ENCODE data around the gene TSPAN31. TPM values are rescaled to one million over a fixed set of nuclear protein-coding genes. Genes with fewer than 3 reads are reported as not detected.

The TSPAN31 gene
- polyA plus RNA-seq, 2 of the 4 experiments (the other 2 are of a cell fraction) = 20.6 to 51.9 TPM

DNA sequence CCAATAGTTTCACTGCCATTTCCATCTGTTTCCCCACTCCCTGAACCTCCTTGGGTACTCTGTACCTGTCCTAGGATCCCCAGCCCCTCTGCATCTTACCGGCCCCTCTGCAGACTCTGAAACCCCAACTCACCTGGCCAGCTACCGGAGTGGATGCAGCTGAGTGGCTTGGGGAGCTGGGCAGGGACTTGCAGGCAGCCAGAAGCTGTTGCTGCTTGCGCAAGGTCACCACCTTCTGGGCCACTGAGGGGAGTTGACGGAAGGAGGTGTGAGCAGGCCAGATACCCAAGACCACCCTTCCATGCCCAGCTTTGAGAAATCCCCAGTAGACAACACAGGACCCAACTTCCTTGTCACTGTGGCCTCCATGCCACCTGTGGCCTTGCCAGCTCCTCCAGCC is 12.6 kb upstream of the TSPAN31 start:
- 85% methylated on average over 4 of the region's 4 CpGs for WGBS (ENCODE audit: missing lambda C conversion rate)
- POLR2A ChIA-PET = interaction anchor here (0.6 kb wide), 1 partner anchor 231 kb away, joined by 3 read pairs; no protein-coding TSS in a partner anchor
- Histone ChIP-seq H3K27ac (no peak overlapping the region), H3K9me3 (no peaks in the 10 kb centered on the region), H3K4me2 (no peak overlapping the region), H3K4me3 (no peak overlapping the region), H3K4me1 (peaks cover 12% of the 10 kb centered on the region)
- FAIRE-seq = no peak
- TF ChIP-seq, protein P1, sequence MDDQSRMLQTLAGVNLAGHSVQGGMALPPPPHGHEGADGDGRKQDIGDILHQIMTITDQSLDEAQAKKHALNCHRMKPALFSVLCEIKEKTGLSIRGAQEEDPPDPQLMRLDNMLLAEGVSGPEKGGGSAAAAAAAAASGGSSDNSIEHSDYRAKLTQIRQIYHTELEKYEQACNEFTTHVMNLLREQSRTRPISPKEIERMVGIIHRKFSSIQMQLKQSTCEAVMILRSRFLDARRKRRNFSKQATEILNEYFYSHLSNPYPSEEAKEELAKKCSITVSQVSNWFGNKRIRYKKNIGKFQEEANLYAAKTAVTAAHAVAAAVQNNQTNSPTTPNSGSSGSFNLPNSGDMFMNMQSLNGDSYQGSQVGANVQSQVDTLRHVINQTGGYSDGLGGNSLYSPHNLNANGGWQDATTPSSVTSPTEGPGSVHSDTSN (IDR thresholded peaks at IDR 0.05) = no peak
- TF ChIP-seq BHLHE40 (IDR thresholded peaks at IDR 0.05; ENCODE audit: low read depth, low read length) (no peak), POLR2A (IDR thresholded peaks at IDR 0.05; ENCODE audit: low read length) (no peak), MAZ (IDR thresholded peaks at IDR 0.05; ENCODE audit: borderline replicate concordance, low read depth, low read length) (no peak), POLR2AphosphoS2 (conservative IDR thresholded peaks at IDR 0.05; ENCODE audit: low read length) (no peak), HOXB13 (CRISPR knock-in tag; IDR thresholded peaks at IDR 0.05; ENCODE audit: low read depth) (no peak), CHD2 (IDR thresholded peaks at IDR 0.05; ENCODE audit: low read length, partially characterized antibody) (no peak), CHD4 (IDR thresholded peaks at IDR 0.05; ENCODE audit: borderline replicate concordance) (no peak), ZFP36 (IDR thresholded peaks at IDR 0.05; ENCODE audit: borderline replicate concordance, partially characterized antibody) (no peak), RAD21 (conservative IDR thresholded peaks at IDR 0.05 in 1 of 2, IDR thresholded peaks at IDR 0.05 in 1 of 2) (no peak), TP53 (CRISPR knock-in tag; IDR thresholded peaks at IDR 0.05) (no peak), CEBPB (IDR thresholded peaks at IDR 0.05) (no peak), RCOR1 (IDR thresholded peaks at IDR 0.05; ENCODE audit: low read depth, low read length) (no peak), KDM5A (IDR thresholded peaks at IDR 0.05) (no peak), EHF (CRISPR knock-in tag; IDR thresholded peaks at IDR 0.05) (no peak)
- TF ChIP-seq, protein P2, sequence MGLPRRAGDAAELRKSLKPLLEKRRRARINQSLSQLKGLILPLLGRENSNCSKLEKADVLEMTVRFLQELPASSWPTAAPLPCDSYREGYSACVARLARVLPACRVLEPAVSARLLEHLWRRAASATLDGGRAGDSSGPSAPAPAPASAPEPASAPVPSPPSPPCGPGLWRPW (IDR thresholded peaks at IDR 0.05) = no peak
- TF ChIP-seq, protein P3, sequence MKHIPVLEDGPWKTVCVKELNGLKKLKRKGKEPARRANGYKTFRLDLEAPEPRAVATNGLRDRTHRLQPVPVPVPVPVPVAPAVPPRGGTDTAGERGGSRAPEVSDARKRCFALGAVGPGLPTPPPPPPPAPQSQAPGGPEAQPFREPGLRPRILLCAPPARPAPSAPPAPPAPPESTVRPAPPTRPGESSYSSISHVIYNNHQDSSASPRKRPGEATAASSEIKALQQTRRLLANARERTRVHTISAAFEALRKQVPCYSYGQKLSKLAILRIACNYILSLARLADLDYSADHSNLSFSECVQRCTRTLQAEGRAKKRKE (CRISPR knock-in tag; IDR thresholded peaks at IDR 0.05; ENCODE audit: low read depth) = no peak
- TF ChIP-seq, protein P4, sequence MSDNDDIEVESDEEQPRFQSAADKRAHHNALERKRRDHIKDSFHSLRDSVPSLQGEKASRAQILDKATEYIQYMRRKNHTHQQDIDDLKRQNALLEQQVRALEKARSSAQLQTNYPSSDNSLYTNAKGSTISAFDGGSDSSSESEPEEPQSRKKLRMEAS (IDR thresholded peaks at IDR 0.05) = no peak
- DNase-seq (ENCODE audit: low read depth in 1 of 2, low spot score in 1 of 2) = no peak
- CTCF ChIA-PET = interaction anchor here (1.1 to 10.7 kb wide), 5 partner anchors 9 to 149 kb away, joined by 3 to 242 read pairs (median 6); partner anchors contain the start of gene OS9
- ATAC-seq = no peak

DNA sequence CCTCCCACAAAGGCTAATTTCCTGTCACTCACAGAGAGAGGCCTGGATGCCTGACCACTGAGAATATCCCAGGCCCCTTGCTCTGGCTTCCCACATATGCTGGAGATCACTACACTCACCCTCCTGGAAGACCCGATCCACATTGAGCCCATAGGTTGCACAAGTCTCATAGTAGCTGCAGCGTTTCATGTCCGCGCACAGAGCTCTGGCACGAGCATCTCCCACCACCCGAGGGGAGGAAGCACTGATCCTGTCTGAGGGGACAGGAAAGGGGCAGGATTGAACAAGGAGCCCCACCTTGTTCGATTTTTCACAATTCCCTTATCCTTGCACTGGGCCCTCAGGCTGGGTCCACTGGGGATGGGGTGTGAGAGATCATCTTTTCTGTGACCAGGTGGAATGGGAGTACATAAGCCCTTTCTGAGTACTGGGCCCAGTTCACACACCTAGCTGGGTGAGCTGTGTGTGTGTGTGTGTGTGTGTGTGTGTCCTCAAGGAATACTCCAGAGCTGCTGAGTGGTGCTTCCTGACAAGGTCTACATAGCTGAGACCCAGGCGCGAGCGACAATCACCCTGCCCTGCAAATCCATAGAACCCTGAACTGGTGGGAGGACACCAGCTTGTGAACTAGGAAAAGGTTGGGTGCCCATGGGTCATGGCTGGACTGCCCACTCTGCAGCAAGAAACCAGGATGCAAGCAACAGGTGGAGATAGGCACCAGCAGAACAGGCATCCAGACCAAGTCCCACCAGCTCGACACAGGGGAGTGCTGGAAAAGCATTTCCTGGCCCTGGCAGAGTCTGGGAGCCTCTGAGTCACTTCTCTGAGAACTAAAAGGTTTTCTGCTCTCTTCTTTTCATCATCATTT is 11.9 kb upstream of the TSPAN31 start:
- Histone ChIP-seq H3K27ac (no peak overlapping the region), H3K4me1 (peaks cover 16% of the 10 kb centered on the region), H3K4me3 (no peak overlapping the region), H3K9me3 (no peaks in the 10 kb centered on the region), H3K4me2 (no peak overlapping the region)
- WGBS (ENCODE audit: missing lambda C conversion rate) = 76% methylated on average over 8 of the region's 11 CpGs
- ATAC-seq (no peak), FAIRE-seq (no peak), DNase-seq (ENCODE audit: low read depth in 1 of 2, low spot score in 1 of 2) (no peak)
- POLR2A ChIA-PET = interaction anchor here (0.5 kb wide), 1 partner anchor 172 kb away, joined by 4 read pairs; no protein-coding TSS in a partner anchor
- CTCF ChIA-PET = interaction anchor here (1.1 to 10.7 kb wide), 7 partner anchors 8 to 180 kb away, joined by 3 to 242 read pairs (median 4); partner anchors contain the start of gene OS9
- TF ChIP-seq EHF (CRISPR knock-in tag; IDR thresholded peaks at IDR 0.05) = no peak
- no peak for TF ChIP-seq HOXB5 (CRISPR knock-in tag; IDR thresholded peaks at IDR 0.05)
- no peak for TF ChIP-seq JUNB (IDR thresholded peaks at IDR 0.05)
- no peak for TF ChIP-seq ESRRA (IDR thresholded peaks at IDR 0.05; ENCODE audit: borderline replicate concordance, low read length)
- TF ChIP-seq ZC3H11A (IDR thresholded peaks at IDR 0.05) = no peak
- no peak for TF ChIP-seq ZFP36 (IDR thresholded peaks at IDR 0.05; ENCODE audit: borderline replicate concordance, partially characterized antibody)
- no peak for TF ChIP-seq FOSB (CRISPR knock-in tag; IDR thresholded peaks at IDR 0.05)
- TF ChIP-seq RARB (CRISPR knock-in tag; IDR thresholded peaks at IDR 0.05) = no peak
- no peak for TF ChIP-seq CBX8 (IDR thresholded peaks at IDR 0.05)
- no peak for TF ChIP-seq POLR2A (IDR thresholded peaks at IDR 0.05; ENCODE audit: low read length)
- no peak for TF ChIP-seq KDM5A (IDR thresholded peaks at IDR 0.05)

Measured in A549 (cell line).